Kidney epithelial cell (primary cell): ENCODE results near the gene DNAH7. TPM values are rescaled to one million over a fixed set of nuclear protein-coding genes. Genes with fewer than 3 reads are reported as not detected.

Experiments used
- DNase-seq: peaks from one replicate; pipeline ENCODE4 v3.0.0-alpha.2; 2010; ENCODE audit warnings: low read depth
- H3K27me3 ChIP-seq: 2 replicates; pipeline ENCODE4 v1.6.0; 2011; ENCODE audit warnings: low read length; ENCODE audit not compliant: control insufficient read depth, insufficient read depth
- H3K36me3 ChIP-seq: 2 replicates; pipeline ENCODE4 v1.5.1; 2011; ENCODE audit warnings: low read length; ENCODE audit not compliant: control insufficient read depth, insufficient read depth
- H3K4me3 ChIP-seq: 2 replicates; pipeline ENCODE4 v1.5.1; 2011; ENCODE audit warnings: low read depth, mild to moderate bottlenecking, control low read depth, low read length
- total RNA-seq: library from RNA; depleted of rRNA; stranded (reverse); fragments of >200 nt; gene quantifications from 2 replicates; pipeline ENCODE4 v1.2.3, GENCODE V29; 2015
- TF ChIP-seq, protein P1 (sequence below): IDR thresholded peaks from 2 replicates; pipeline ENCODE4 v1.5.1; 2011; ENCODE audit warnings: mild to moderate bottlenecking, moderate library complexity, low read length, control low read depth, inconsistent platforms; ENCODE audit not compliant: insufficient read depth, poor library complexity, severe bottlenecking

The DNAH7 gene
- total RNA-seq, 1 donor from 2014 or later: 2.1 TPM

- TF ChIP-seq, protein P1, sequence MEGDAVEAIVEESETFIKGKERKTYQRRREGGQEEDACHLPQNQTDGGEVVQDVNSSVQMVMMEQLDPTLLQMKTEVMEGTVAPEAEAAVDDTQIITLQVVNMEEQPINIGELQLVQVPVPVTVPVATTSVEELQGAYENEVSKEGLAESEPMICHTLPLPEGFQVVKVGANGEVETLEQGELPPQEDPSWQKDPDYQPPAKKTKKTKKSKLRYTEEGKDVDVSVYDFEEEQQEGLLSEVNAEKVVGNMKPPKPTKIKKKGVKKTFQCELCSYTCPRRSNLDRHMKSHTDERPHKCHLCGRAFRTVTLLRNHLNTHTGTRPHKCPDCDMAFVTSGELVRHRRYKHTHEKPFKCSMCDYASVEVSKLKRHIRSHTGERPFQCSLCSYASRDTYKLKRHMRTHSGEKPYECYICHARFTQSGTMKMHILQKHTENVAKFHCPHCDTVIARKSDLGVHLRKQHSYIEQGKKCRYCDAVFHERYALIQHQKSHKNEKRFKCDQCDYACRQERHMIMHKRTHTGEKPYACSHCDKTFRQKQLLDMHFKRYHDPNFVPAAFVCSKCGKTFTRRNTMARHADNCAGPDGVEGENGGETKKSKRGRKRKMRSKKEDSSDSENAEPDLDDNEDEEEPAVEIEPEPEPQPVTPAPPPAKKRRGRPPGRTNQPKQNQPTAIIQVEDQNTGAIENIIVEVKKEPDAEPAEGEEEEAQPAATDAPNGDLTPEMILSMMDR: no peak
- Histone ChIP-seq H3K36me3 (no peaks in the 10 kb centered on the region), H3K27me3 (no peaks in the 10 kb centered on the region), H3K4me3 (no peak overlapping the region)
- DNase-seq: no peak
Observed at GRCh38 chr2:196083601-196084000, 15.0 kb upstream of the DNAH7 start.

- Histone ChIP-seq H3K36me3 (no peaks in the 10 kb centered on the region), H3K27me3 (no peaks in the 10 kb centered on the region), H3K4me3 (no peak overlapping the region)
- DNase-seq: no peak
- TF ChIP-seq, protein P1: no peak
Observed at GRCh38 chr2:196080526-196080925, 11.9 kb upstream of the DNAH7 start.

DNA sequence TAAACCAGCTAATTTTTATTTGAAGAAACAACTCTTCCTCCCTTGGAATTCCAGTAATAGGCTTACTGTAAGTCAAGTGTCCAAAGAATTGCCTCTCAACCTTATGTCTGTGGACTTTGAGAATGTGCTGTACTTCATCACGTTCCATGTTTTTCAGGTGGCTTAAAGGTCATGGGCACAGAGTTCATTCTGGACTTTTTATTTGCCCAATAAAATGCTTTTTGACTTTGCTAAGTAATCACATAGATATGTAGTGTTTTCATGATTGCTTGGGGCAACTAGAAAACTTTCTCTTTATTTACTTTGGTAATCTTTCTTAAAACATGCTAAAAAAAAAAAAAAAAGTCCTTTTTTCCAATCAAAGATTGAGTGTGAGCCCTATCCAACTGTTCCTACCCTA, 10.4 kb upstream of the DNAH7 start:
- Histone ChIP-seq H3K36me3 (no peaks in the 10 kb centered on the region), H3K27me3 (no peaks in the 10 kb centered on the region), H3K4me3 (no peak overlapping the region)
- no peak for DNase-seq
- TF ChIP-seq, protein P1: no peak

DNA sequence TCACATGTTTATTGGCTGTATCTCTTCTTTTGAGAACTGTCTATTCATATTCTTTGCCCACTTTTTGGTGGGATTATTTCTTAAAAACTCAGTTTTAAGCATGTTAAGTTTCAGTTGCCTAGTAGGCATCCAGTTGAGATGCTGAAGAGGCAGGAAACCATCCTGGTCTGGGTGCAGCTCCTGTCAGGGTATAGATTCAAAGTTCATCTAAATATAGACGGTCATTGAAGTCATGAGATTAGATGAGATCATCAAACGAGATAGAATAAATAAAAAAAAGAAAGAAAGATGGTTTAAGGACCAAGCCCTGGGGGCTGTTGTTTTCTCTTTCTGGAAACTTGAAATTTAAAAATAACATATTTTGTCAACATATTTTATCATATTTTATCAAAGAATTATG, 9.2 kb upstream of the DNAH7 start:
- Histone ChIP-seq H3K4me3 (no peak overlapping the region), H3K27me3 (no peaks in the 10 kb centered on the region), H3K36me3 (no peaks in the 10 kb centered on the region)
- TF ChIP-seq, protein P1: no peak
- no peak for DNase-seq

DNA sequence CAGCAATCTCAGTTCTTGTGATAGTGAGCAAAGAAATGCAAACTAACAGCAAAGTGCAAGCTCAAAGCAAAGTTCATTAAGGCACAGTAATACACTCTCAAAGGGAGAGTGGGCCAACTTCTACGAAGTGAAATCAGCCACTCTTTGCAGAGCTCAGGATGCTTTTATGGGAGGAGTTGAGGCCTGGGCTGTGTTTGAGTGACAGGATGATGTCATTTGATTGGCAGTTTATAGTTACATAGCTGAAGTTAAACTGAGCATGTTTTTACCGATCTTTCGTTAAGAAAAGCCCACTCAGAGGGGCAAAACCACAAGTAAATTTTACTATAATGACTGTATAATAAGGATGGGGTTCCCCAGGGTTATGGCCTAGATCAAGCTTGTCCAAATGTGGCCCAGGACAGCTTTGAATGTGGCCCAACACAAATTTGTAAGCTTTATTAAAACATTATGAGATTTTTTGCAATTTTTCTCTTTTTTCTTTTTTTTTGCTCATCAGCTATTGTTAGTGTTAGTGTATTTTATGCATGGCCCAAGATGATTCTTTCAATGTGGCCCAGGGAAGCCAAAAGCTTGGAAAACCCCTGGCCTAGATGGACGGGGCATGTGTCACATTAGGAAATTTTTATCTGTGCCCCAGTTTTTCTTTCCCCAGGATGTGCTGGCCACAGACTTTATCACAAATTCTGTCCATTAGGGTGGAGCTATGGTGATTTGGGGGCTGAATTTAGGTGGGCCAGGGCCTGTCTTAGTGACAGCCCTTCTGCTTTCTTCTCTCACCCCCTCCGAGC, 8.3 kb upstream of the DNAH7 start:
- DNase-seq: no peak
- TF ChIP-seq, protein P1: no peak
- Histone ChIP-seq H3K27me3 (no peaks in the 10 kb centered on the region), H3K36me3 (no peaks in the 10 kb centered on the region), H3K4me3 (no peak overlapping the region)

GRCh38 chr2:196075196-196075595, 6.6 kb upstream of the DNAH7 start:
- no peak overlapping the region for H3K4me3 ChIP-seq
- TF ChIP-seq, protein P1: no peak
- H3K27me3 ChIP-seq: no peaks in the 10 kb centered on the region
- H3K36me3 ChIP-seq: no peaks in the 10 kb centered on the region
- DNase-seq: no peak
